PFSK-1 (cell line): ENCODE data around the gene CHGA.

Experiments
- POLR2AphosphoS5 ChIP-seq: IDR thresholded peaks from 2 replicates; pipeline ENCODE4 v1.6.1; 2012; ENCODE audit warnings: low read depth, mild to moderate bottlenecking, control low read depth, low read length, moderate library complexity
- SIN3A ChIP-seq: IDR thresholded peaks from 2 replicates; pipeline ENCODE4 v1.6.1; 2012; ENCODE audit warnings: mild to moderate bottlenecking, low read length, moderate library complexity, borderline replicate concordance; ENCODE audit not compliant: insufficient read depth
- TAF1 ChIP-seq: IDR thresholded peaks from 2 replicates; pipeline ENCODE4 v1.6.1; 2012; ENCODE audit warnings: low read length, control low read depth, borderline replicate concordance; ENCODE audit not compliant: insufficient read depth
- TF ChIP-seq, protein P1 (sequence below), 2 experiments: IDR thresholded peaks; 2 replicates each; pipeline versions ENCODE4 v1.6.1 to v1.8.0; 2011 to 2012; ENCODE audit warnings: low read depth in 2 of 2, low read length in 2 of 2, control low read depth in 1 of 2, inconsistent platforms in 1 of 2, mild to moderate bottlenecking in 1 of 2, moderate library complexity in 1 of 2; ENCODE audit not compliant: insufficient read depth in 1 of 2

DNA sequence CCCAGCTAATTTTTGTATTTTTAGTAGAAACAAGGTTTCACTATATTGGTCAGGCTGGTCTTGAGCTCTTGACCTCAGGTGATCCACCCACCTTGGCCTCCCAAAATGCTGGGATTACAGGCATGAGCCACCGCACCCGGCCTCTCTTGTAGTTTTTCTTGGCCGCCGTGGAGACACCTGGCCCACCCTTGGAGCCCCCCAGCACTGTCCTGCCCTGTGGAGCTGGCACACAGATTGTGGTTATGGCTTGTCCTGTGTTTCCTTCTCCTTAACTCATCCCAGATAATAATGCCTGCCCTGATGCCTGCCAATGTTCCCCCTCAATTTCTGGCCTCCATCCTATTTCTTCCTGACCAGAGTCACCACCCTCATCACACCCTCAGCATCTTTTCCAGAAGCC is 57.9 kb downstream of the CHGA start:
- TF ChIP-seq POLR2AphosphoS5 (no peak), SIN3A (no peak), TAF1 (no peak)
- TF ChIP-seq, protein P1, sequence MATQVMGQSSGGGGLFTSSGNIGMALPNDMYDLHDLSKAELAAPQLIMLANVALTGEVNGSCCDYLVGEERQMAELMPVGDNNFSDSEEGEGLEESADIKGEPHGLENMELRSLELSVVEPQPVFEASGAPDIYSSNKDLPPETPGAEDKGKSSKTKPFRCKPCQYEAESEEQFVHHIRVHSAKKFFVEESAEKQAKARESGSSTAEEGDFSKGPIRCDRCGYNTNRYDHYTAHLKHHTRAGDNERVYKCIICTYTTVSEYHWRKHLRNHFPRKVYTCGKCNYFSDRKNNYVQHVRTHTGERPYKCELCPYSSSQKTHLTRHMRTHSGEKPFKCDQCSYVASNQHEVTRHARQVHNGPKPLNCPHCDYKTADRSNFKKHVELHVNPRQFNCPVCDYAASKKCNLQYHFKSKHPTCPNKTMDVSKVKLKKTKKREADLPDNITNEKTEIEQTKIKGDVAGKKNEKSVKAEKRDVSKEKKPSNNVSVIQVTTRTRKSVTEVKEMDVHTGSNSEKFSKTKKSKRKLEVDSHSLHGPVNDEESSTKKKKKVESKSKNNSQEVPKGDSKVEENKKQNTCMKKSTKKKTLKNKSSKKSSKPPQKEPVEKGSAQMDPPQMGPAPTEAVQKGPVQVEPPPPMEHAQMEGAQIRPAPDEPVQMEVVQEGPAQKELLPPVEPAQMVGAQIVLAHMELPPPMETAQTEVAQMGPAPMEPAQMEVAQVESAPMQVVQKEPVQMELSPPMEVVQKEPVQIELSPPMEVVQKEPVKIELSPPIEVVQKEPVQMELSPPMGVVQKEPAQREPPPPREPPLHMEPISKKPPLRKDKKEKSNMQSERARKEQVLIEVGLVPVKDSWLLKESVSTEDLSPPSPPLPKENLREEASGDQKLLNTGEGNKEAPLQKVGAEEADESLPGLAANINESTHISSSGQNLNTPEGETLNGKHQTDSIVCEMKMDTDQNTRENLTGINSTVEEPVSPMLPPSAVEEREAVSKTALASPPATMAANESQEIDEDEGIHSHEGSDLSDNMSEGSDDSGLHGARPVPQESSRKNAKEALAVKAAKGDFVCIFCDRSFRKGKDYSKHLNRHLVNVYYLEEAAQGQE (IDR thresholded peaks at IDR 0.05; ENCODE audit: insufficient read depth in 1 of 2, low read depth in 2 of 2, low read length in 2 of 2): no peak
